ENCODE results near the gene ATXN7L1. TPM values are rescaled to one million over a fixed set of nuclear protein-coding genes. Genes with fewer than 3 reads are reported as not detected.

ATXN7L1 gene
- total and polyA plus RNA-seq, 2 of the 13 experiments (the other 11 are each of a cell fraction or from before 2014, with no cell fraction given): 4.1 to 7.8 TPM

- TF ChIP-seq ZNF503 (CRISPR knock-in tag; IDR thresholded peaks at IDR 0.05) (peak; percentile 59; the same call in 1 of the 2 replicates), THRA (CRISPR knock-in tag; IDR thresholded peaks at IDR 0.05; ENCODE audit: borderline replicate concordance) (no peak), JARID2 (CRISPR knock-in tag; IDR thresholded peaks at IDR 0.05; ENCODE audit: insufficient replicate concordance) (no peak), ISL2 (CRISPR knock-in tag; IDR thresholded peaks at IDR 0.05) (no peak), ESRRA (CRISPR knock-in tag; IDR thresholded peaks at IDR 0.05; ENCODE audit: low read depth) (no peak), ZNF562 (CRISPR knock-in tag; IDR thresholded peaks at IDR 0.05; ENCODE audit: borderline replicate concordance) (no peak), HMGXB4 (CRISPR knock-in tag; IDR thresholded peaks at IDR 0.05; ENCODE audit: borderline replicate concordance in 1 of 2, low read depth in 1 of 2) (peak; percentile 41 to 79; a peak in 3 of 4 replicates), SMC3 (IDR thresholded peaks at IDR 0.05; ENCODE audit: low read length) (no peak), HOXA3 (CRISPR knock-in tag; IDR thresholded peaks at IDR 0.05) (no peak), ONECUT2 (CRISPR knock-in tag; IDR thresholded peaks at IDR 0.05) (no peak), PRPF4 (IDR thresholded peaks at IDR 0.05; ENCODE audit: low read depth, low read length, poor library complexity, severe bottlenecking) (no peak), RFXANK (CRISPR knock-in tag; IDR thresholded peaks at IDR 0.05) (no peak), PBX3 (CRISPR knock-in tag; IDR thresholded peaks at IDR 0.05; ENCODE audit: borderline replicate concordance) (no peak), ZNF124 (CRISPR knock-in tag; IDR thresholded peaks at IDR 0.05) (no peak), CSRNP1 (CRISPR knock-in tag; IDR thresholded peaks at IDR 0.05) (no peak), PHB2 (IDR thresholded peaks at IDR 0.05; ENCODE audit: partially characterized antibody) (no peak), MZF1 (CRISPR knock-in tag; IDR thresholded peaks at IDR 0.05; ENCODE audit: borderline replicate concordance) (no peak), ZNF414 (CRISPR knock-in tag; IDR thresholded peaks at IDR 0.05) (no peak), HOXA7 (CRISPR knock-in tag; IDR thresholded peaks at IDR 0.05) (no peak), SSRP1 (CRISPR knock-in tag; IDR thresholded peaks at IDR 0.05) (no peak), ZNF343 (CRISPR knock-in tag; IDR thresholded peaks at IDR 0.05) (0 out of 2 replicates have a peak, but pooled peaks have one; percentile 32), RFX3 (CRISPR knock-in tag; IDR thresholded peaks at IDR 0.05) (no peak)
Measured at GRCh38 chr7:105876964-105877601, 684 bp upstream of the ATXN7L1 start (continued).
